GM18511 (cell line): ENCODE results near the gene MACROD2.
"Not testable (repeated sequence)": the region's sequence is repeated elsewhere in the genome, so short reads cannot be mapped to it uniquely, and the experiment has no call there.

Experiments
- ATAC-seq: cut with Tn5 transposase; IDR thresholded peaks from one replicate; pipeline ENCODE4 v1.9.1; 2021; ENCODE audit warnings: mild to moderate bottlenecking, moderate library complexity; ENCODE audit not compliant: unreplicated experiment

MACROD2 gene

GRCh38 chr20:15113144-15113773 lies 1117.9 kb downstream of the MACROD2 start:
- ATAC-seq = no peak

DNA sequence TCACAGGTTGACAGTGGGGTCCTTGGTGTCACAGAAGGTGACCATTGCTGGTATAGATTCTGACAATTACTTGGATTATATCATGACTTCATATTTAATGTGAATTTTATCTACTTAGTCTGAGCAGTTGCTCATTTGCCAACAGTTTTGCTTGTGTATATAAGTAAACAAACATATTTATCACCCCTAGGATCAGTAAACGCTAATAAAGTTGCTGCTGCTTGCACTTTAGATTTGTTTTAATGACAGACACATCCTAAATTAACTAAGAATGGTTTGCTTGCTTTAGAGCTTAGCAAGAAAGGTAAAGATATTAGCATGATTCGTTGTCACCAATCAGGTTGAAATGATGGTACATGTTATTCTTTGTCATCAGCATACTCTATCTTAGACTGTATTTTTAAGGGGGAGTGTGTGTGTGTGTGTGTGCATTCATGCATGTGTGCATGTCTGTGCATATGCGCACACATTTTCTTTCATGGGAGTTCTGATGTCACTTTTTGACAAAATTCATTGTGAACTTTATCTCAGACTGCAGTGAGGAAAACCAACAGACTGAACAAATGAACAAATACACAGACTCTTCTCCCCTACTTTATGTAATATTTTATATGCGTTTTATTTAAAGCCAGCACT lies 1124.7 kb downstream of the MACROD2 start:
- no peak for ATAC-seq

- ATAC-seq = no peak
Measured at GRCh38 chr20:15122613-15123012, 1127.3 kb downstream of the MACROD2 start.

DNA sequence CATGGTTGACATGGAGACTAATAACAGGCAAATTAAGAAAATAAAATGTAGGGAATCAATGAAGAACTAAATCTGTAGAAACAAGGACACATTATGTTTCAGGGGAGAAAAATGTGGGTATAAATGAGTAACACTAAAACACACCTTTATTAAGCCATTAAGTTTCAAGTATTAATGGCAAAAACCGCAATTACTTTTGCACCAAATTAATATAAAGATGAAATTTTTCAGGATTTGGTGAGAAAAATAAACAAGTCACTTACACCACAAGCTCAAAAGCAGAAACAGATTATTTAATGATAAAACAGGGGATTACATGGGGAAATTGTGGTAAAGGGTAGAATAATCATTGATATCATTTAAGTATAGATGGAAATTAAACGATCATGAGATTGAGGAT lies 1135.9 kb downstream of the MACROD2 start:
- ATAC-seq = no peak

DNA sequence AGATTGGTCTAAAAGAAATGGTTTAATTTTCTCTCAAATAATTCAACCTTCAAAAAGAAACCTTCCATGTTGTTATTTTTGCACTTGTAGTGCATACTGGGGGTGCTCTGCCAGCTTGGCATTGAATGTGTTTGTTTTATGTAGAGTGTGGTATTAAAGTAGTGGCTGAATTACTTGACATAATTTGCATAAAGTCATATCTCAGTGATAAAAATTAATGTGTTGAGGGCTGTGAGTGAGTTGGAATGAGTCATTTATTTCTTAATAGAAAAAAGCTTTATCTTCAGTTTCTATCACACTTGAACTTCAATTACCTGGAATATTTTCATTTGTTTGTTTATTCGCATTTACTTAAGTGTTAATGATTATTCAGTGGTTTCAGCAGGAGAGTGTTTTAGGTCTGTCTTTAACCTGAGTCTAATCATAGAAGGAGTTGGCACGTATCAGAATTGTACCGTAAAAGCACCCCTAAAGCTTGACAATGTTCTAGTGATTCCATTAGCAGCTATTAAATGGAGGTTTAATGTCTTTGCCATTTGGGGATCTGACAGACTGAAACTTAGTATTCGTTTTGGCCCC lies 1143.3 kb downstream of the MACROD2 start:
- ATAC-seq = no peak

DNA sequence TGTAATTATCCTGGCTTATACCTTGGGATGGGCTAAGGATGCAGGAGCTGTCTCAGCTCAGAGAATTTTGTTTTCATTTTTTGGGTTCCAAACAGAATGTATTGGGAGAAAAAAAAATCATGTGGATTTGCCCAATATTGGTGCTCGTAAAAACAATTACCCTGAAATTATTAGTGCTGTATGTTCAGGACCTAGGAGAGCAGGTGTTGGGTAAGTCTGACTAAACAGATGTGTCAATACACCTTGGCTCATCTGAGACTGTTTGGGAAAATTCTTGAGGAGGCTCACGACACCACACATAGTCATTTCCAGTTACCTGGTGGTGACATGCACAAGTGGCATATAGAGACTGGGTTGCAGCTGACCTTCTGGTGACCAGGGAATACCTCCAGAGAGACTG lies 1144.2 kb downstream of the MACROD2 start:
- no peak for ATAC-seq

GRCh38 chr20:15140286-15140685 lies 1145.0 kb downstream of the MACROD2 start:
- ATAC-seq = no peak

DNA sequence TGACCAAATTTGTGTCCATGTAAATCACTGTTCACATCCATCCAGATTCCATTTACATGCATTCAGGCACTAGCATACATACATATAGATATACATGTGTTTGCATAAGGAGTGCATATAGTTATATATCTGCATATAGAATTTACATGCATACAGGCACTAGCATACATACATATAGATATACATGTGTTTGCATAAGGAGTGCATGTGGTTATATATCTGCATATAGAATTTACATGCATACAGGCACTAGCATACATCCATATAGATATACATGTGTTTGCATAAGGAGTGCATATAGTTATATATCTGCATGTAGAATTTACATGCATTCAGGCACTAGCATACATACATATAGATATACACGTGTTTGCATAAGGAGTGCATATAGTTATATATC lies 1145.6 kb downstream of the MACROD2 start:
- ATAC-seq = not testable (repeated sequence)

DNA sequence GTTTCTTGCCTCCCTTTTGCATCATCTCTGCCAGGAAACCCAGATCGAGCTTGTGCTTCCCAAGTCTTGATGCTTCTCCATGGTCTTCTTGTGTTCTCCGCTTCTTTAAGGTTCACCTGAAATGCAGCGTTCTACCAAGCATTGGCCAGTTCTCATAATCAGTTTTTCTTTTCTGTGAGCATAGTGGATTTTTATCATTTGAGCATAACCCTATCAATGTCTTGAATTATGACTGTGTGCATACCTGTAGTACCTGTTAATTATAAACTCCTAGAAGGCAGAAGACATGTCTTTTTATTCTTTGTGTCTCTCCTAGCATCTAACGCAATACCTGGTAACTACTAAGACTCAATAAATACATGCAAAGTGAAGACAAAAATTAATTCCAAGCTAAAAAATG lies 1146.5 kb downstream of the MACROD2 start:
- no peak for ATAC-seq

DNA sequence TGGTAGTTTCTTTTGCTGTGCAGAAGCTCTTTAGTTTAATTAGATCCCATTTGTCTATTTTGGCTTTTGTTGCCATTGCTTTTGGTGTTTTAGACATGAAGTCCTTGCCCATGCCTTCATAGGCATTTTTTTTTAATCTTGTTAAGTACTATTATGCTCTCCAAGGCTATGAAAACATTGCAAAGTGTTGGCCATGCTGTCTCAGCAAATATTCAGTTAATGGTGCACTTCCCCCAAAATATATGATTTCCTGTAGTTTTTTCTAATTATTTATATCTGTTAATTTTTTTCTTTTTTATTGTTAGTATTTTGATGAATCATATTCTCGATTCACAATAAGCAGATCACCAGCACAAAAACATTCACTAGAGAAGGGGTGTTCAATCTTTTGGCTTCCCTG lies 1148.2 kb downstream of the MACROD2 start:
- ATAC-seq = no peak

DNA sequence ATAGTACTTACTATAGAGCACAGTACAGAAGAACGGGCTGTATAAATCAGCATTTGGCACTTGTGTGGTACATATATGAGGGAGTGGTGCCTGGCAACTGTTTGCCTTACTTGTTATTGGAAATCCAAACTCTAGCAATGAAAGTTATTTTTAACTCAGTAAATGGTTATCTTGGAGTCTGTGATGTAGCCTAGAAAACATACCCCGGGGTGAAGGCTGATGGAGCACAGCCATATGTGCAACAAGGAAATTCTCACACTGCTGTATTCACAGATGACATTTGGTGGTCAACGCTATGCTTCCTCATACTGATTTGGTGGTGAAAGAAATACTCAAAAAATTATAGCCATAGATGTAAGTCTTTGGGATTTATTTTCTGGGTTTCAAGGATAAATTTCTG lies 1149.6 kb downstream of the MACROD2 start:
- no peak for ATAC-seq

GRCh38 chr20:15146948-15147347 lies 1151.6 kb downstream of the MACROD2 start:
- ATAC-seq = no peak

DNA sequence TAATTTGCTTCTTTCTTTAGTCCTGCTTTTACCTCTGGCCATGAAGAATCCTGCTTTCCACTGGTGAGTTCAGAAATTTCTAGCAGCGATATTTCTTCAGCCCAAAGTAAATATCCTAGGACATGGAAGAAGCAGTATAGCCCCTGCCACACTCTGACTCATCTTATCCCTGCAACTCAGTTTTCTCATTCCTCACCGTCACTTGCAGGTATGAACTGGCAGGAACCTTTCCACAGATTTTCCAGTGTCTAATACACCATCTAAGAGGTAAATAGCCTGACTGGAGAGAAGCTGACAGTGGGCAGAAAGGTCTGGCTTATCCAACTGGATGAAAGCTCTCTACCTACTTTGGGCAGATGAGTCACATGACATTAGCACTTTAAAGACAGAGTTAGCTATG lies 1158.8 kb downstream of the MACROD2 start:
- no peak for ATAC-seq

GRCh38 chr20:15155848-15156401 lies 1160.6 kb downstream of the MACROD2 start:
- no peak for ATAC-seq

DNA sequence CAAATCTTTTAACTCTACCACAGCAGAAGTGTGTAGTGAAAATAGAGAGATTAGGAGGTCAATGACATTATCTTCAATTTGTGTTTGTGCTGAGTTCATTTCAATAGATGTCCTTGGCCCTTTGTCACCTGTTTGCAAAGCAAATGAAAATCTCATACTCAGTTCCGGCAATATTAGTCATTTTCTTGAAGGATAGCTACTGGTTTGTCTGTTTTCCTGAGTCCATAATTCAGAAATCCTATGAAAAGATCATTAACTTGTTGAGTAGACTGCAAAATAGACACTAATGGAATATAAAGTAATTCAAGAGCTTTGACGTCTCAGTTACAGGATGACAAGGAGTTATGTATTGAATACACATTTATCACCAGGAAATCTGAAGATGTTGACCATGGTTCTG lies 1163.2 kb downstream of the MACROD2 start:
- no peak for ATAC-seq

GRCh38 chr20:15162079-15162647 lies 1166.8 kb downstream of the MACROD2 start:
- peak; percentile 75 for ATAC-seq

DNA sequence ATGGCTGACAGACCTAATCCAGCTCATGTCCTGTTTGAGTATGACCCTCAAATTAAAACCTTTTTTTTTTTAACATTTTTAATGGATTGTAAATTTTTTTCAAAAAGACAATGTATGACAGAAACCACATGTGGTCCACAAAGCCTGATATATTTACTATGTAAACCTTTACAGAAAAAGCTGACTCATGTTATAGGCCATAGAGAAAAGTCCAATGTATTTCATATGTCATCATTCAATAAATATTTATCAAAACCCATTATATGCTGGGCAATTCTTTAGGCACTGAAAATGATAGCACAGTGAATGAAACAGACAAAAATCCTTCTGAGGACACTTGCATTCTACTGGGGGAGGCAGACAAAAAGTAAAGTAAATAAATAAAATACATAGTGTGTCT lies 1168.3 kb downstream of the MACROD2 start:
- ATAC-seq = no peak

- ATAC-seq = no peak
Measured at GRCh38 chr20:15164726-15165125, 1169.4 kb downstream of the MACROD2 start.

DNA sequence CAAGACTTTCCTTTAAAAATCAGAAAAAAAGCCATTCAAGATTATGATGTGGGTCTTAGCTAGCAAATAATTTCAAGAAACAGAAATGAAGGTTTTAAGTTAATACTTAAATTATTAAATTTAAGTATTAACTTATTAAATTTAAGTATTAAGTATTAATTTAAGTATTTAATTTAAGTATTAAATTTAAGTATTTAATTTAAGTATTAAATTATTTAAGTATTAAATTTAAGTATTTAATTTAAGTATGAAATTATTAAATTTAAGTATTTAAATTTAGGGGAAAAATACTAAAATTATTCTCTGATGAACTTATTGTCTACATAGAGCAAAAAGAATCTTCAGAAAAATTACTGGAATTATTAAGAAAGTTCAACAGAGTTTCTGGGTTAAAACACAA lies 1171.4 kb downstream of the MACROD2 start:
- no peak for ATAC-seq

- no peak for ATAC-seq
Measured at GRCh38 chr20:15171016-15171415, 1175.7 kb downstream of the MACROD2 start.

- ATAC-seq = no peak
Measured at GRCh38 chr20:15176929-15177328, 1181.6 kb downstream of the MACROD2 start.

DNA sequence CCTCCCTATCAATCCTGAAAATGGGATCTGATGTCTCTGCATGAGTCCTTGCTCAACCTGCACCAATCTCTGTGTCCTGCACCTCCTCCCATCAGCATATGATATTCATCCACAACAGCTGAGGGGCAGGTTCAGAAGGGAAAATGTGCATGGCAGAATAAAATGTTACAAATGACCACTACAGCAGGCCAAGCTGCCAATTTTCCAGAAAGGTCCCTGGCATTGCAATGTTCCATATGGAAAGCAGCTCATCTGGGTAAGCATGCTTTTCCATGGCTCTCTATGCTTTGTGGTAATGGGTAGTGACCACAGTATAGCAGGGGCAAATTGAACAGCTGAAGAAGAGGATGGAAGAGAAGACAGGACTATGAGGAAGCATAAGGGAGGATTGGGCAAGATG lies 1183.3 kb downstream of the MACROD2 start:
- ATAC-seq = no peak
